H4 (cell line): ENCODE measurements around the gene APBA1. TPM values are rescaled to one million over a fixed set of nuclear protein-coding genes. Genes with fewer than 3 reads are reported as not detected.
A peak's percentile ranks its signal among the peaks of the same experiment; 100 is the strongest.
"Not testable (repeated sequence)": the region's sequence is repeated elsewhere in the genome, so short reads cannot be mapped to it uniquely, and the experiment has no call there.

Experiments
- DNase-seq: peaks from one replicate; pipeline ENCODE4 v3.0.0-alpha.2; 2015; ENCODE audit warnings: low spot score
- total RNA-seq: library from RNA; depleted of rRNA; stranded (reverse); fragments of >200 nt; shearing (Covaris generic); gene quantifications from 2 replicates; pipeline ENCODE4 v1.2.3, GENCODE V29; 2014

APBA1 gene
- total RNA-seq, 1 experiment from 2014 or later: 0.41 TPM

- DNase-seq: peak; percentile 43
These were observed 228.2 kb downstream of the APBA1 start for GRCh38 chr9:69444021-69444420.

- DNase-seq: no peak
These were observed 229.0 kb downstream of the APBA1 start for GRCh38 chr9:69443178-69443577.

- DNase-seq: no peak
These were observed 229.7 kb downstream of the APBA1 start for GRCh38 chr9:69442486-69442885.

GRCh38 chr9:69440254-69440955 is 231.8 kb downstream of the APBA1 start:
- not testable (repeated sequence) for DNase-seq

- not testable (repeated sequence) for DNase-seq
These were observed 232.5 kb downstream of the APBA1 start for GRCh38 chr9:69439654-69440053.

GRCh38 chr9:69433968-69434367 is 238.2 kb downstream of the APBA1 start:
- no peak for DNase-seq

GRCh38 chr9:69433392-69433791 is 238.8 kb downstream of the APBA1 start:
- DNase-seq: no peak

- no peak for DNase-seq
These were observed 239.5 kb downstream of the APBA1 start for GRCh38 chr9:69432623-69433022.

GRCh38 chr9:69431777-69432176 is 240.4 kb downstream of the APBA1 start:
- DNase-seq: no peak

GRCh38 chr9:69431203-69431602 is 241.0 kb downstream of the APBA1 start:
- no peak for DNase-seq

- no peak for DNase-seq
These were observed 242.0 kb downstream of the APBA1 start for GRCh38 chr9:69430206-69430605.

GRCh38 chr9:69429281-69429680 is 242.9 kb downstream of the APBA1 start:
- DNase-seq: no peak

GRCh38 chr9:69428017-69428785 is 244.0 kb downstream of the APBA1 start:
- no peak for DNase-seq

- no peak for DNase-seq
These were observed 244.9 kb downstream of the APBA1 start for GRCh38 chr9:69427286-69427685.

GRCh38 chr9:69425136-69425801 is 246.9 kb downstream of the APBA1 start:
- DNase-seq: no peak

- DNase-seq: peak; percentile 47
These were observed 250.0 kb downstream of the APBA1 start for GRCh38 chr9:69421908-69422801.

- no peak for DNase-seq
These were observed 251.4 kb downstream of the APBA1 start for GRCh38 chr9:69420611-69421270.

GRCh38 chr9:69412741-69413150 is 259.4 kb downstream of the APBA1 start:
- no peak for DNase-seq

- no peak for DNase-seq
These were observed 260.0 kb downstream of the APBA1 start for GRCh38 chr9:69411931-69412740.

- no peak for DNase-seq
These were observed 260.9 kb downstream of the APBA1 start for GRCh38 chr9:69411246-69411645.
